Measurements from ENCODE around the gene MAP3K6.

MAP3K6 gene

DNA sequence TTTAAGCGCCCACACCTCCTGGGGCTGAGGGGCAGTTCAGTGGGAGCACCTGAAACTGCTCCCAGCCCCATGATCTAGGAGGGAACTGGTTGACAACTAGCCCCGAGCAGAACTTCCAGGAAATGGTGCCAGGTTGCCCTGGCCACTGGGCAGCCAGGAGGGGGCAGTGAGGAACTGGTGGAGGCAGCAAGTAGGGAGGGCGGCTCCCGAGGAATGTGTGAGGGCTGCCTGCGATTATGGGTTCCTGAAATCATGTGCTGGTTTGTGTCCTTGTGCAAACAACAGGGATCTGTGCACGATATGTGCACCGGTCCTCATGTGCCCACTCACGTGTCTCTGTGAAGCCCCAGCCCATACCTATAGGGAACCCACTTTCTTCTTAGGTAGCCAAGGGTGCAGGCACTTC, 35.6 kb upstream of the MAP3K6 start:
- TF ChIP-seq, protein P1, sequence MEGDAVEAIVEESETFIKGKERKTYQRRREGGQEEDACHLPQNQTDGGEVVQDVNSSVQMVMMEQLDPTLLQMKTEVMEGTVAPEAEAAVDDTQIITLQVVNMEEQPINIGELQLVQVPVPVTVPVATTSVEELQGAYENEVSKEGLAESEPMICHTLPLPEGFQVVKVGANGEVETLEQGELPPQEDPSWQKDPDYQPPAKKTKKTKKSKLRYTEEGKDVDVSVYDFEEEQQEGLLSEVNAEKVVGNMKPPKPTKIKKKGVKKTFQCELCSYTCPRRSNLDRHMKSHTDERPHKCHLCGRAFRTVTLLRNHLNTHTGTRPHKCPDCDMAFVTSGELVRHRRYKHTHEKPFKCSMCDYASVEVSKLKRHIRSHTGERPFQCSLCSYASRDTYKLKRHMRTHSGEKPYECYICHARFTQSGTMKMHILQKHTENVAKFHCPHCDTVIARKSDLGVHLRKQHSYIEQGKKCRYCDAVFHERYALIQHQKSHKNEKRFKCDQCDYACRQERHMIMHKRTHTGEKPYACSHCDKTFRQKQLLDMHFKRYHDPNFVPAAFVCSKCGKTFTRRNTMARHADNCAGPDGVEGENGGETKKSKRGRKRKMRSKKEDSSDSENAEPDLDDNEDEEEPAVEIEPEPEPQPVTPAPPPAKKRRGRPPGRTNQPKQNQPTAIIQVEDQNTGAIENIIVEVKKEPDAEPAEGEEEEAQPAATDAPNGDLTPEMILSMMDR (IDR thresholded peaks at IDR 0.05; ENCODE audit: insufficient read depth, low read depth, low read length, missing control alignments) = peak; percentile 23
- peak; percentile 52 for DNase-seq (ENCODE audit: low read depth)
- H3K4me3 ChIP-seq (ENCODE audit: low read depth, low read length) = no peak overlapping the region

DNA sequence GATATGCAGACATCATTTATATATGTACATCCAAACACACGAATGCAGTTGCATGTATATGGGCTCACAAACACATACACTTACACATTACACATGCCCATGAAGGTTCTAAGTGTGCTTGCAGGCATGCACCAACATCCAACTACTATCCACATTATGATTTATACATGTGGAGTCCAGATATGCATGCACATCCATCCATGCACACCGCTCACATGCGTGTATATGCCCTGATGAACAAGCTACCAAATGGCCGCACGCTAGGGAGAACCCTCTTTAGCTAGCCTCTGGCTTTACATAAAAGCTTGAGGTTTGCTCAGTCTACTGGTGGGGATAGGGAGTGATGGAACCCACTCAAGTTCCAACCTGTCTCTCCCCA, 34.2 kb upstream of the MAP3K6 start:
- DNase-seq (ENCODE audit: low read depth) = no peak
- no peak overlapping the region for H3K4me3 ChIP-seq (ENCODE audit: low read depth, low read length)
- TF ChIP-seq, protein P1 (IDR thresholded peaks at IDR 0.05; ENCODE audit: insufficient read depth, low read depth, low read length, missing control alignments) = no peak

DNA sequence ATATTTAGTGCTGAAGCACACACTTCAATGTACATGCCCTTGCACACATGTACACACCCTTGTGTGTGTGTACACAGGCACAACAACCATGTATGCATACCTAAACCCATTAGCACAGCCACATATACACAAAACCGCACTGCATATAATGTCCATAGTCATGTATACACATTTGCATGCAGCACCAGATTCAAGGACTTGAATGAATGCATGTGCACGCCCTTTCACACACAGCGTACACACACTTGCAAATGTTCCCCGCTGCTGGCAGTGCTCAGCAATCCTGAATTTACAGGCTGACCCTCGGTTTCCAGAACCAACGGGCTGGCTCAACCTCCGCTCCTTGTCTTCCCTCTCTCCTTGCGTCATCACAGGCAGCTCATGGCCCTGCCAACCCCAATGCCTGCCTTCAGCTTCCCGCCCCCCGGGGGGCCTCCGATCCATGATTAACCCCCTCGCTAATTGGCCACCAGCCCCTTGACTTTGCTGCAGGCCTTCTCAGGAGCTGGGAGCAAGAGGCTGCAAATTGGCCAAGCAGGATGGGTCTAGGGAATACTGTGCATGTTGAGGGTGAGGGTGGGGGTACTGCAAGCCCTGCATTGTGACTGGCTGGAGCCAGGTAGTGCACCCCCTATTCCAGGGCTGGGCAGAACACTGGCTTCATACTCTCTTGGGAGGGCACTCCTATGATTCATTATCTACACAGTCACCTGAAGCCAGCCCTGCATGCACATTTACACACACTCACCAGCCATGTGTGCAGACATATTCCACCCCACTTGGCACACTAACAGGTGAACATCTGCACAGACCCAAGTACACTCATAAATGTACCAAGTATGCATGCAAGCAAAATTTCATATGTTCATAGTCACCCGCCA, 33.6 kb upstream of the MAP3K6 start:
- TF ChIP-seq, protein P1 (IDR thresholded peaks at IDR 0.05; ENCODE audit: insufficient read depth, low read depth, low read length, missing control alignments) = no peak
- no peak for DNase-seq (ENCODE audit: low read depth)

DNA sequence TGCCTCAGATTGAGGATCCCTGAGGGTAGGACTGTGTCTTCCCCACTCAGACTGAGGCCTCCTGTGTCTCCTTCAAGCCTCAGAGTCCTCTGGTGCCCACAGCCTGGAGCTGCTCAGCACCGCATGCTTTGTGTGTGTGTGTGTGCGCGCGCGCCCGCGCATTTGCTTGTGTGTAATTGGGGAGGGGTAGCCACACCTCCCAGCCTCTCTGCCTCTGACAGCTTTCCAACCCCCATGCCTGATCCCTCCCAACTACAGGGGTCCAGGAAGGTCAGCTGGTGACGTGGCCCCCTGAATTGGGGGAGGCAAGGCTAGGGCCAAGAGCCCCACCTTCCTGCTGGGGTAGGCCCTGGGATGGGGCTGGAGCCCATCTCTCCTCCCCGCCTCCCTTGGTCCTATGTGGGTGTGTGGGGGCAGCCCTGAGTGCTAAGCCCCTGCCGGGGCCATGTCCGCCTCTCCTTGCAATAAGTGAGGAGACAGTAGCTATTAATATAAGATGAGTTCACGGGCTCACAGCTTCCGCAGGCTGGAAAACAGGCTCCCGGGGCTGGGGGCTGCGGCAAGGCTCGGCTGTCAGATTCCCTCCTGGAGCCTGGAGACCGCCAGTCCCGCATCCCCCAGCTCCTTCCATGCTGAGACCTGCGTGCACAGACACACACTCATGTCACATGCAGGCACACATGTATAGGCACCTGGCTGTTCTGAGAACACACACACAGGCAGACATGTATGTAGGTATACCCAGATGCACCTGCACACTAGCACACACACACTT, 32.7 kb upstream of the MAP3K6 start:
- DNase-seq (ENCODE audit: low read depth) = no peak
- TF ChIP-seq, protein P1 (IDR thresholded peaks at IDR 0.05; ENCODE audit: insufficient read depth, low read depth, low read length, missing control alignments) = no peak

More for the DNA sequence above, 33.6 kb upstream of the MAP3K6 start:
- no peak overlapping the region for H3K4me3 ChIP-seq (ENCODE audit: low read depth, low read length)

DNA sequence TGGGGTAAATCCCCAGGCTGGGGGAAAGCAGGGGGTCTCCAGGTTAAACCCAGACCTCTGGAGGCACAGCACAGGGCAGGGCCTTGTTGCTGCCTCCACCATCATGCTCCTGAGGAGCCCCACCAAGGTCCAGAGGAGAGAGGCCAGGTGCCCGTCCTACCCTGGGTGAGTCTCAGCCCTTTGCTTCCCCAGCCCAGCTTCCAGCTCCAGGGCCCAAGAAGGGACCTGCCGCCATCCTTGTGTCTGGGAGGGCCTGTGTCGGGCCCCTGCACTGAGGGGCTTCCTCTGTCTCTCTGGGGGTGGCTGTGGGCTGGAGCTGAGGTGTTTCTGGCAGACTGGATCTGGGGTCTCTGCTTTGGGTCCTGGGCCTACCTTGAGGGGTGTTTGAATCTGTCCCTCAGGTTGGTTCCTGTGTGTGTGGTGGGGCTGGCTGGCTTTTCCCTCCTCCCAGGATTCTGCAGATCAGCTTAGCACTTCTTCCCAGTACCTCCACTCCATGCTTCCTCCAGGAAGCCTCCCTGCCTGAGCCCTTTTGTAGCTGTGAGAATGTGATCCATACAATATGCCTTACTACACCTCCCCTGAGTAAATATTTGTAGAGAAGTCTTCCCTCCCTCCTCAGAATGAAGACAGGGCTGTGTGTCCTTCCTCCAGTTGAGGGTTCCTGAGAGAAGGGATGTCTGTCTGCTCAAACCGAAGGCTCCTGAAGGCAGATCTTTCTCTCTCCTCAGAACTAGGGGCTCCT, 31.8 kb upstream of the MAP3K6 start:
- TF ChIP-seq, protein P1 (IDR thresholded peaks at IDR 0.05; ENCODE audit: insufficient read depth, low read depth, low read length, missing control alignments) = no peak

More for the DNA sequence above, 32.7 kb upstream of the MAP3K6 start:
- no peak overlapping the region for H3K4me3 ChIP-seq (ENCODE audit: low read depth, low read length)

DNA sequence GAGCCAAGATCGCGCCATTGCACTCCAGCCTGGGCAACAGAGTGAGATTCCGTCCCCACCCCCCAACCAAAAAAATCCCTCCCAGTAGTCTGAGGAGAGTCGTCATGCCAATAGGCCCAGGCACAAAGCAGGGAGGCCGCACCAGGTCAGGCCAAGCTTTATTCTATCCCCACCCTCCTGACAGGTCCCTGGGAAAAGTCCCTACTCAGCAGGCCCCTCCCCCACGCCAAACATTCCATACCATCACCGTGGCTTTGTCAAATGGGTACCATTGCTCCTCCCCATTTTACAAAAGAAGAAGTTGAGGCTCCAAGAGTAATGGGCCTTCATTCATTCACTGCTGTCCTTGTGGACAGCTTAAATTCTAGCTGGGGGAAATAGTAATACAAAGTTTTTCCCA, 31.0 kb upstream of the MAP3K6 start:
- DNase-seq (ENCODE audit: low read depth) = no peak
- H3K4me3 ChIP-seq (ENCODE audit: low read depth, low read length) = no peak overlapping the region
- TF ChIP-seq, protein P1 (IDR thresholded peaks at IDR 0.05; ENCODE audit: insufficient read depth, low read depth, low read length, missing control alignments) = no peak

More for the DNA sequence above, 31.8 kb upstream of the MAP3K6 start:
- DNase-seq (ENCODE audit: low read depth) = no peak
- H3K4me3 ChIP-seq (ENCODE audit: low read depth, low read length) = no peak overlapping the region
